Activated CD4-positive, alpha-beta T cell treated with anti-CD3 and anti-CD28 coated beads for 36 hours (primary cell): ENCODE data around the gene PCDH12. TPM values are rescaled to one million over a fixed set of nuclear protein-coding genes. Genes with fewer than 3 reads are reported as not detected.

Source experiments
- total RNA-seq, 2 experiments: library from RNA; stranded (reverse); gene quantifications; one replicate each; pipeline ENCODE4 v1.2.3, GENCODE V29; 2021

PCDH12 gene
- total RNA-seq, 2 experiments from 2014 or later = 0.70 to 0.80 TPM

Other genes with a start within 250 kb of the PCDH12 start
- gene PCDH1, start 79.8 kb downstream of the PCDH12 start, total RNA-seq = not detected
- 10 to 100 TPM; 48.7 to 56.1 TPM for gene DELE1, start 34.3 kb downstream of the PCDH12 start, total RNA-seq
- gene RNF14, start 10.9 kb upstream of the PCDH12 start, total RNA-seq = 10 to 100 TPM; 35.7 to 38.0 TPM
- 10 to 100 TPM; 75.4 to 77.4 TPM for gene GNPDA1, start 54.8 kb upstream of the PCDH12 start, total RNA-seq
- gene NDFIP1, start 150.6 kb upstream of the PCDH12 start, total RNA-seq = 10 to 100 TPM; 54.9 to 86.7 TPM